ENCODE data around the gene IQSEC3.

The IQSEC3 gene

GRCh38 chr12:115518-115917 lies 49.0 kb downstream of the IQSEC3 start:
- H3K27me3 ChIP-seq: peaks cover 43% of the 10 kb centered on the region
- no peaks in the 10 kb centered on the region for H3K9me3 ChIP-seq
- H3K4me3 ChIP-seq (ENCODE audit: low read depth in 1 of 2, low read length in 1 of 2): no peak overlapping the region
- TF ChIP-seq, protein P1, sequence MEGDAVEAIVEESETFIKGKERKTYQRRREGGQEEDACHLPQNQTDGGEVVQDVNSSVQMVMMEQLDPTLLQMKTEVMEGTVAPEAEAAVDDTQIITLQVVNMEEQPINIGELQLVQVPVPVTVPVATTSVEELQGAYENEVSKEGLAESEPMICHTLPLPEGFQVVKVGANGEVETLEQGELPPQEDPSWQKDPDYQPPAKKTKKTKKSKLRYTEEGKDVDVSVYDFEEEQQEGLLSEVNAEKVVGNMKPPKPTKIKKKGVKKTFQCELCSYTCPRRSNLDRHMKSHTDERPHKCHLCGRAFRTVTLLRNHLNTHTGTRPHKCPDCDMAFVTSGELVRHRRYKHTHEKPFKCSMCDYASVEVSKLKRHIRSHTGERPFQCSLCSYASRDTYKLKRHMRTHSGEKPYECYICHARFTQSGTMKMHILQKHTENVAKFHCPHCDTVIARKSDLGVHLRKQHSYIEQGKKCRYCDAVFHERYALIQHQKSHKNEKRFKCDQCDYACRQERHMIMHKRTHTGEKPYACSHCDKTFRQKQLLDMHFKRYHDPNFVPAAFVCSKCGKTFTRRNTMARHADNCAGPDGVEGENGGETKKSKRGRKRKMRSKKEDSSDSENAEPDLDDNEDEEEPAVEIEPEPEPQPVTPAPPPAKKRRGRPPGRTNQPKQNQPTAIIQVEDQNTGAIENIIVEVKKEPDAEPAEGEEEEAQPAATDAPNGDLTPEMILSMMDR (IDR thresholded peaks at IDR 0.05): no peak
- H3K36me3 ChIP-seq: no peaks in the 10 kb centered on the region
- no peaks in the 10 kb centered on the region for H3K4me1 ChIP-seq (ENCODE audit: control insufficient read depth in 1 of 2, insufficient read depth in 1 of 2, low read depth in 1 of 2, low read length in 1 of 2)
- no peak overlapping the region for H3K27ac ChIP-seq

- H3K27me3 ChIP-seq: peaks cover 36% of the 10 kb centered on the region
- TF ChIP-seq, protein P1 (IDR thresholded peaks at IDR 0.05): no peak
- H3K27ac ChIP-seq: no peak overlapping the region
- no peak overlapping the region for H3K4me3 ChIP-seq (ENCODE audit: low read depth in 1 of 2, low read length in 1 of 2)
- H3K9me3 ChIP-seq: no peaks in the 10 kb centered on the region
- H3K36me3 ChIP-seq: no peaks in the 10 kb centered on the region
- no peaks in the 10 kb centered on the region for H3K4me1 ChIP-seq (ENCODE audit: control insufficient read depth in 1 of 2, insufficient read depth in 1 of 2, low read depth in 1 of 2, low read length in 1 of 2)
These were observed 49.7 kb downstream of the IQSEC3 start for GRCh38 chr12:115960-116915.

- H3K4me3 ChIP-seq (ENCODE audit: low read depth in 1 of 2, low read length in 1 of 2): no peak overlapping the region
- H3K36me3 ChIP-seq: no peaks in the 10 kb centered on the region
- H3K27ac ChIP-seq: no peak overlapping the region
- H3K4me1 ChIP-seq (ENCODE audit: control insufficient read depth in 1 of 2, insufficient read depth in 1 of 2, low read depth in 1 of 2, low read length in 1 of 2): no peaks in the 10 kb centered on the region
- peaks cover 26% of the 10 kb centered on the region for H3K27me3 ChIP-seq
- TF ChIP-seq, protein P1 (IDR thresholded peaks at IDR 0.05): no peak
- no peaks in the 10 kb centered on the region for H3K9me3 ChIP-seq
These were observed 50.7 kb downstream of the IQSEC3 start for GRCh38 chr12:117311-117710.

DNA sequence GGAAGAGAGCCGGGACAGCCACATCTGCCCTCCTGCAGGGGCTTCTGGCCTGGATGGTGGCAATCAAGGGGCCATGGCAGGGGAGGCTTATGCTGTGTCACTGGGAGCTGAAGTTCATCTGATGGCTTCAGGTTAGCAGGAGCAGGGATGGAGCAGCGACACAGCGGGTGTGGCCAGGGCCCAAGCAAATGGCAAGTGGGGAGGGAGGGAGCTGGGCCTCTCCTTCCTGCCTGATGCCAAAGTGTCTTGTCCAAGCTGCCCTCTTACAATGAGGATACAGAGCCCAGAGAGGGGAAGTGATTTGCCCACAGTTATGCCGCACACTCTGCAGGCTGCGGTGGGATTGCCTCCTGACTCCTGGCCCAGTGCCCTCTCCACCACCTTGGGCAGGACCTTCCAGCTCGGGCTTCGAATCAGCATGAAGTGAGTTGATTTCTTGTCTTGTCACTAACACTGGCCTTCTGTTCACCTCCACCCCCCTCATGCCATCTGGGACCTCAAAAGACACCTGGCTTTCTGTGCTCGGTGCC lies 51.3 kb downstream of the IQSEC3 start:
- no peaks in the 10 kb centered on the region for H3K4me1 ChIP-seq (ENCODE audit: control insufficient read depth in 1 of 2, insufficient read depth in 1 of 2, low read depth in 1 of 2, low read length in 1 of 2)
- H3K4me3 ChIP-seq (ENCODE audit: low read depth in 1 of 2, low read length in 1 of 2): no peak overlapping the region
- H3K9me3 ChIP-seq: no peaks in the 10 kb centered on the region
- TF ChIP-seq, protein P1 (IDR thresholded peaks at IDR 0.05): no peak
- no peaks in the 10 kb centered on the region for H3K36me3 ChIP-seq
- peaks cover 26% of the 10 kb centered on the region for H3K27me3 ChIP-seq
- H3K27ac ChIP-seq: no peak overlapping the region

DNA sequence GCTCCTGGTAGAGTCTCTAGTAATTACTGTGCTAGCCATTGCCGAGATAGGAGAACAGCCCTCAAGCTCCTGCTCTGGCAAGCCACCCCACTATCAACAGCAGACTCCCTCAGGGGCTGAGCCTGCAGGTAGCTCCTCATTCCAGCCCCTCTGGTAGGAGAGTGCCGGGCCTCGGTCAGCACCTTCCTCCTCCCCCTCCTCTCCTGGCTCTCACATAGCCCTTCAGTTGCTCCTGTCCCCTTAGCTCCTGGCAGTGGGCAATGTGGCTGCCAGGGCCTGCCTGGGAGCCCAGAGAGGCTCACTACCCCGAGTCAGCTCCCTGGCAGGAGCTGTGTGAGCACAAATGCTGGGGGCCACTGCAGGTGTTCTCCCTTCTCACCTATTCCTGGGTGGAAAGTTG lies 52.0 kb downstream of the IQSEC3 start:
- TF ChIP-seq, protein P1 (IDR thresholded peaks at IDR 0.05): no peak
- no peak overlapping the region for H3K27ac ChIP-seq
- no peaks in the 10 kb centered on the region for H3K4me1 ChIP-seq (ENCODE audit: control insufficient read depth in 1 of 2, insufficient read depth in 1 of 2, low read depth in 1 of 2, low read length in 1 of 2)
- H3K27me3 ChIP-seq: peaks cover 19% of the 10 kb centered on the region
- H3K4me3 ChIP-seq (ENCODE audit: low read depth in 1 of 2, low read length in 1 of 2): no peak overlapping the region
- H3K36me3 ChIP-seq: no peaks in the 10 kb centered on the region
- no peaks in the 10 kb centered on the region for H3K9me3 ChIP-seq
